Activated naive CD4-positive, alpha-beta T cell treated with anti-CD3 and anti-CD28 coated beads, Interleukin-2, amount 50 U/mL, for 24 hours (primary cell): ENCODE measurements around the gene PACSIN1.

ENCODE experiments used
- H3K27ac Mint-ChIP-seq: one replicate; pipeline ENCODE4 v1.8.0; 2021; ENCODE audit warnings: mild to moderate bottlenecking, mixed read lengths
- H3K27me3 Mint-ChIP-seq: one replicate; pipeline ENCODE4 v1.8.0; 2021; ENCODE audit warnings: mixed read lengths
- H3K36me3 Mint-ChIP-seq: one replicate; pipeline ENCODE4 v1.8.0; 2021; ENCODE audit warnings: mixed read lengths
- H3K4me1 Mint-ChIP-seq: one replicate; pipeline ENCODE4 v1.8.0; 2021; ENCODE audit warnings: mixed read lengths
- H3K4me3 Mint-ChIP-seq: one replicate; pipeline ENCODE4 v1.8.0; 2021; ENCODE audit warnings: mild to moderate bottlenecking, mixed read lengths
- H3K9me3 Mint-ChIP-seq: one replicate; pipeline ENCODE4 v1.8.0; 2021; ENCODE audit warnings: mixed read lengths

PACSIN1 gene, protein sequence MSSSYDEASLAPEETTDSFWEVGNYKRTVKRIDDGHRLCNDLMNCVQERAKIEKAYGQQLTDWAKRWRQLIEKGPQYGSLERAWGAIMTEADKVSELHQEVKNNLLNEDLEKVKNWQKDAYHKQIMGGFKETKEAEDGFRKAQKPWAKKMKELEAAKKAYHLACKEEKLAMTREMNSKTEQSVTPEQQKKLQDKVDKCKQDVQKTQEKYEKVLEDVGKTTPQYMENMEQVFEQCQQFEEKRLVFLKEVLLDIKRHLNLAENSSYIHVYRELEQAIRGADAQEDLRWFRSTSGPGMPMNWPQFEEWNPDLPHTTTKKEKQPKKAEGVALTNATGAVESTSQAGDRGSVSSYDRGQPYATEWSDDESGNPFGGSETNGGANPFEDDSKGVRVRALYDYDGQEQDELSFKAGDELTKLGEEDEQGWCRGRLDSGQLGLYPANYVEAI

DNA sequence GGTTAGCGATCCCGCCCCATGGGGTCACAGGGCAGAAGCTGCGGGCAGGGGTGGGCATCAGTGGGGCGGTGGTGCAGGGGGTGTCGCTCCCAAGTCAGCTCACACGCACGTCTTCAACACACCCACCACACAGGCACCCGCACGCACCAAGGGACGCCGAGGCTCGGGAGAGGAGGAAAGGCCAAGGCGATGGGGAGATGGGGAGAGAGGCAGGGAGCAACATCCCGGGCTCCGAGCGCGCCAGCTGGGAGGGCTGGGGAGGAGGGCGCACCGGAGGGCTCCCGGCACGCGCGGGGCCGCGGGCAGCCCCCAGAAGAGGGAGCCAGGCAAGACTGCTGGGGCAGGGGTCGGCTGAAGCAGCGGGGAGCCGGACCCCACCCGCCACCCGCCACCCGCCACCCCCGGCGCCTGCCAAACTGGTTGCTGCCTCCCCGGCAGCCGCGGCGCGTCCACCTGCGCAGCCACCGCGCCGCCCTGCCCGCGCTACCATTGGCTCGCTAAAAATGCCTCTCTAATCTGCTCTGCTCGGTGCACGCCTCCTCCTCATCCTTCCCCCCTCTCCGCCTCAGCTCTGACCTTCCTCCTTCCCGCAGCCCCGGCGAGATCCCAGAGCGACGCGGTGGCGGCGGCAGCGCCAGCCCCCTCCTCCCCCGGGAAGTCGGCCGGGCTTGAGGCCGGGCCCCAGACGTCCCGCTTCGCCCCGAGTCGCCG, at the start of gene PACSIN1:
TSS of gene PACSIN1 (plus strand) at position 546 of the 711 bp plus-strand sequence. CDS start 60,230 bp downstream, outside the sequence.
- Mint-ChIP-seq H3K9me3 (no peaks in the 10 kb centered on the region), H3K4me3 (peak within 1 kb of the TSS; percentile 47), H3K36me3 (no peaks in the 10 kb centered on the region), H3K4me1 (peaks cover 5% of the 10 kb centered on the region), H3K27me3 (peaks cover 11% of the 10 kb centered on the region), H3K27ac (no peak within 1 kb of the TSS)

DNA sequence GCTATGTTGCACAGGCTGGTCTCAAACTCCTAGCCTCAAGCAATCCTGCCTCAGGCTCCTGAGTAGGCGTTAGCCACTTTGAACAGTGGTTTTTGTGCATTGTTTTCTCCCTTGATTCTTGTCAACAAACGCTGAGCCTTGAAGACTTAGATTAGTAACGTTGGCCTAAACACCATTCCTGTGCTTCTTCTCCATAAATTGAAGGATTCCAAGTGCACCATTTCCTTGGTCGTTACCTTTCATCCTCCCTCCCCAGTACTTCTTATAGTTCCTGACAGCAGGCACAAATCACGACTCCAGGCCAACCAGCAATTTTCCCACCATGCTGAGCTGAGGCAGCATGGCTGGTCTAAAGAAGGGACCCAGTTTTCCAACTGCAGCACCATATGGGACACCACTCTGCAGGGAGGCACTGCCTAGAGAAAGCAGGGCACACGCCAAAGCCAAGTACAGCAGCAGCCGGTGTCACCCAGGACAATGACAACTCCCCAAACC, 49.0 kb upstream of the PACSIN1 start:
- no peaks in the 10 kb centered on the region for H3K9me3 Mint-ChIP-seq
- no peak overlapping the region for H3K4me3 Mint-ChIP-seq
- H3K27ac Mint-ChIP-seq, result peak overlapping the region; percentile 47
- peaks cover 20% of the 10 kb centered on the region for H3K4me1 Mint-ChIP-seq
- H3K36me3 Mint-ChIP-seq, result peaks cover 21% of the 10 kb centered on the region
- no peaks in the 10 kb centered on the region for H3K27me3 Mint-ChIP-seq

DNA sequence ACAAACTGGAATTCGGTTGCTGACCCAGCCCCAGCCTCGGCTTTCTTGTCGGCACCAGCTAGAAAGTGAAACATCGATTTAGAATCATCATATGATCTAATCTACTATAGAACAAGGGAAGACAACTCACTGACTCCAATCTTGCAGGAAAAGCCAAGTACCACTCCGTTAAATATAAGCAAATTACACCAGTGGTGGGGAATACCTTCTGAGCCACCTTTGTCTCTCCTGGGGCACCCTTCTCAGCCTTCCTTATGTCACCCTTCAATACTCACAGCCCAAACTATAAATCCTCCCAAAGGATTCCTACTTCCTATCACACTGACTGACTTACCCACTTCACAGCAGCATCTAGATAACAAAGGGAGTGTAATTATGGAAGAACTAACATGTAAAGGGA, 47.5 kb upstream of the PACSIN1 start:
- Mint-ChIP-seq H3K36me3 (peaks cover 26% of the 10 kb centered on the region), H3K27ac (peak overlapping the region; percentile 68), H3K4me3 (no peak overlapping the region), H3K4me1 (peaks cover 27% of the 10 kb centered on the region), H3K27me3 (no peaks in the 10 kb centered on the region), H3K9me3 (no peaks in the 10 kb centered on the region)

DNA sequence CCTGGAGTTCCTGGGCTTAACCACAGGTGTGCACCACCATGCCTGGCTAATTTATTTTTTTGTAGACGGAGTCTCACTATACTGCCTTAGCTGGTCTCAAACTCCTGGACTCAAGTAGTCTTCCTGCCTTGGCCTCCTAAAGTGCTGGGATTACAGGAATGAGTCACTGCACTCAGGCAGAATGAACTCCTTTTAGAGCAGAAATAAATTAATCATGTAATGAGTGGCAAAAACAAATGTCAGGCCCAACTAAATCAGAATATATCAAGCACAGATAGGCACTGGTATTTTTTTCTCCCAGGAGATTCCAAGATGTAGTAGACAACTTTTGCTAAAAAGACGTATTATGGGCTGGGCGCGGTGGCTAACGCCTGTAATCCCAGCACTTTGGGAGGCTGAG, 42.6 kb upstream of the PACSIN1 start:
- H3K36me3 Mint-ChIP-seq, result peaks cover 30% of the 10 kb centered on the region
- H3K4me1 Mint-ChIP-seq, result peaks cover 39% of the 10 kb centered on the region
- H3K27me3 Mint-ChIP-seq, result no peaks in the 10 kb centered on the region
- H3K9me3 Mint-ChIP-seq, result no peaks in the 10 kb centered on the region
- peak overlapping the region; percentile 62 for H3K27ac Mint-ChIP-seq
- H3K4me3 Mint-ChIP-seq, result peak overlapping the region; percentile 98

DNA sequence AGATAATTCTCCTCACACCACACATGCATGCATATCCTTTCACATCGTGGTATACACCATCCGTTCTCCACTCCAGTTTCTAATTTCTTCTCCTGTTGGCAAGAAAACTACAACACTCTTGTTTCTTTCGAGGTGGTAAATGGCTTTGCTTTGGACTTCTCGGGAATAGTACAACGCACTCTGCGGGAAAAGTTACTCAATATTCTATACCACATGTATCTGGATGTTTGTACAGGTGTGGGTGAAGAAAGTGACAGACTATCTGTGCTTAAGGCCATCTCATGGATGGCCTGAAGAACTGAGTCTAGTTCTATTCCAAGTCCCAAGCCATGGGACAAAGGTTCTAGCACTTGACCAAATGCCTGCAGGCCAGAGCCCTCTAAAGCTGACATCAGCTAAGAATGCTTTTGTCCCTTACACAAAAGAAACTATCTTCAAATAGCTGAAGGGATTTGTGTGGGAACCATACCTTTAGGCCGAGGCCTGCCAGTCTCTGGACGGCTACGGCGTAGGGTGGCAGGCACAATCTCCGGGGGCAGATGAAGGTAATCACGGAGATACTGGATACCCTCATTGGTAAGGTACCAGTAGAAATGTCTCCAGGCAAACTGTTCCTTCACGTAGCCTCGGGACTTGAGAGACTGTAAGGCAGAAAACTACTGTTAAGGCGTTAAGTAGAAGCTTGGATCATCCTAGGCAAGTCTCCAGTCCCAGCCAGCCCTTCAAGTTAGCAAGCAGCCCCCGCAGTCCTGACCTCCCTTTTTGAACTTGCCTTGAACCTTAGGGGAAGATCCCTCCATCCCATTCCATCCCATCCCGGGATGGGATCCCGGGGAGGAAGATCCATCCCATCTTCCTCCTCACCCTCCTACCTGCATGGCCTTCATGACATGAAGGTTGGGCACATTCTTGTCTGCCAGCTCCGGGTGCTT, 41.4 kb upstream of the PACSIN1 start:
- Mint-ChIP-seq H3K27ac (peak overlapping the region; percentile 100), H3K9me3 (no peaks in the 10 kb centered on the region), H3K4me1 (peaks cover 39% of the 10 kb centered on the region), H3K4me3 (peak overlapping the region; percentile 98), H3K27me3 (no peaks in the 10 kb centered on the region), H3K36me3 (peaks cover 26% of the 10 kb centered on the region)

DNA sequence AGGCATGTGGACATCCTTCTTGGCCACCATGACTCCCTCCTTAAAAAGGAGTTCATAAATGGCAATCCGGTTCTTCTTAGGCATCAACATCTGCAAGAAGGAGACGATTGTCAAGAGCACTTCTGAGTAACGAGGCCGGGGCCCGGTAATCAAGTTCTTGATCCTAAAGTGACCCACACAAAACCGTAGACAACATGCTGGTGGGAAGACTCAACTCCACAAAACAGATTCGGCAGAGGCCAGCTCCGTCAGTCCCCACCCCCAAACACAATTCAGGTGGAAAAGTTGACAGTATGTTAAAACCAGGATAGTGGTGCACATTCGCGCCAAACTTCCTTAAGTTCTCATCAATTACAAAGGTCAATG, 40.8 kb upstream of the PACSIN1 start:
- no peaks in the 10 kb centered on the region for H3K9me3 Mint-ChIP-seq
- peak overlapping the region; percentile 100 for H3K27ac Mint-ChIP-seq
- H3K36me3 Mint-ChIP-seq, result peaks cover 24% of the 10 kb centered on the region
- no peaks in the 10 kb centered on the region for H3K27me3 Mint-ChIP-seq
- peaks cover 37% of the 10 kb centered on the region for H3K4me1 Mint-ChIP-seq
- H3K4me3 Mint-ChIP-seq, result peak overlapping the region; percentile 98

DNA sequence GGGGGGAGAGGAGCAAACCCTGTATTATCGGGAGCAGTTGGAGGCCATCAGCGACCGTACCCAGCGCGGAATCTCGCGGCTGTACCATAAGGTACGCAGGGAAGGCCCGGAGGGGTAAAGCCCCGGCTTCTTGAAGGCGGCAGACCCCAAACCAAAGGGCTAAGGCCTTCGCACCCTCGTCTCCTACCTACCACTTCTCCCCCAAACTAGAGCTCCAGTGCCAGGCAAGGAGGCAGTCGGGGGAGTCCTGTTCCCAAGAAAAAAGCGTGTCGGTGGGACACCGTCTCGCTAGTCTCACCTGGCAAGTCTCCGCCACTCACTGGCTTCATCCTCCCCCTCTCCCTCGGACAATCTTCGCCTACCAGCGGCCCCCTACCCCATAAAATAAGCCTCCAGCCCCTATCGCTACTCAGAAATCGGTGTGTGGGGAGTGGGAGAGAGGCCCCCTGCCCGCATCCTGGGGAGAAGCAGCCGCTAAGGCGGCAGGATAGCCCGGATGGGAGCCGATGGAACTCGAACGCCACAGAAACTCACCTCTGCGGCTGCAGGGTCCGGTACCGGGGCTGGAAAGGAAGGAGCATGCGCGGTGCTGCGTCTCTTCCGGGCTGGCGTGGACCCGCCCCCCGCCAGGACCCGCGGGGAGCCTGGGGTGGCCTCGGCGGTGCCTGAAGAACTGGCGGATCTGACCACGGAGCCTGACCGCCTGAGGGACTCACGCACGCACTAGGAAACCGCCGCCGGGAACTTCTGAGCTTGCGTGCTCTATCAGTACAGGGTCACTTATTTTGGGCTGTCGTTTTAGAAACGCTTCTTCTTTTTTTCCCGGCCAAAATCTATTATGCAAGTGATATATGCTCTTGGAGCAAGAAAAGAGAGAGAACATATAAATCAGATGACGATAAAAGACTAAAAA, 40.1 kb upstream of the PACSIN1 start, which contains the start of gene RPS10:
TSS of gene RPS10 (minus strand) at position 572 of the 913 bp plus-strand sequence. CDS start 848 bp downstream, outside the sequence.
- peak within 1 kb of the TSS; percentile 100 for H3K27ac Mint-ChIP-seq
- no peaks in the 10 kb centered on the region for H3K27me3 Mint-ChIP-seq
- H3K4me3 Mint-ChIP-seq, result peak within 1 kb of the TSS; percentile 98
- H3K4me1 Mint-ChIP-seq, result peaks cover 36% of the 10 kb centered on the region
- no peaks in the 10 kb centered on the region for H3K9me3 Mint-ChIP-seq
- peaks cover 24% of the 10 kb centered on the region for H3K36me3 Mint-ChIP-seq

DNA sequence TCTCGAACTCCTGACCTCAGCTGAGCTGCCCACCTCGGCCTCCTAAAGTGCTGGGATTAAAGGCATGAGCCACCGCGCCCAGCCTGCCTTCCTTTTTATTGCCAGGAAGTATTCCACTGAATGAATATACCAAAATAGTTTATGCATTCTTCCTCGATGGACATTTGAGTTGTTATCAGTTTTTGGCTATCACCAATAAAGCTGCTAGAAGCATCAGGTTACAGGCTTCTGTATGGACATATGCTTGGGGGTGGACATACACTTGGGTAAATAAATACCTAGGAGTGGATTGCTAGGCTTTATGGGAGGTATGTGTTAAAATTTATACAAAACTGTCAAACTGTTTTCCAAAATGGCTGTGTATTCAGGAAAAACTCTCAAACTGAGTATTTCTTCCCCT, 30.0 kb upstream of the PACSIN1 start:
- Mint-ChIP-seq H3K27me3 (no peaks in the 10 kb centered on the region), H3K27ac (no peak overlapping the region), H3K36me3 (no peaks in the 10 kb centered on the region), H3K9me3 (no peaks in the 10 kb centered on the region), H3K4me3 (no peak overlapping the region), H3K4me1 (no peaks in the 10 kb centered on the region)

DNA sequence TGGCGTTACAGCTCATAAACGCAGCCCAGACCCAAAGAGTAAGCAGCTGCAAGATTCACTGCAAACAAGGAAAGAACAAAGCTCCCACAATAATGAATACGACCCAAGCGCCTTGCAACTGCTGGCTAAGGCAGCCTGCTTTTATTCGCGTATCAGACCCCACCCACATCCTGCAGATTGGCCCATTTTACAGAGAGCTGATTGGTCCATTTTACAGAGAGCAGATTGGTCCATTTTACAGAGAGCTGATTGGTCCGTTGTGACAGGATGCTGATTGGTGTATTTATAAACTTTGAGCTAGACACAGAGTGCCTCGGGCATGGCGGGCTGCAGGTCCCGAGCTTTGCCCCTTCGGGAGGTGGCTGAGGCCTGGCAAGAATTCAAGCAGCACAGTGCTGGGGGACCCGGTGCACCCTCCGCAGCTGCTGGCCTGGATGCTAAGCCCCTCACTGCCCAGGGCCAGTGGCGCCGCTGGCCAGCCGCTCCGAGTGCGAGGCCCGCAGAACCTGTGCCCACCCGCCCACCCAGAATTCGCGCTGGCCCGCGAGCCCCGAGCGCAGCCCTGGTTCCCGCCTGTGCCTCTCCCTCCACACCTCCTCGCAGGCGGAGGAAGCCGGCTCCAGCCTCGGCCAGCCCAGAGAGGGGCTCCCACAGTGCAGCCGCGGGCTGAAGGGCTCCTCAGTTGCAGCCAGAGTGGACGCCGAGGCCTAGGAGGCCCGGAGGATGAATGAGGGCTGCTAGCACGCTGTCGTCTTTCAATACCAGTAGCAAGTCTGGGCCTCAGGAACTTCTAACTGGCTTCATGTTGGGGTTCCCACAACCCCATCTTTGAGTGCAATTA, 28.9 kb upstream of the PACSIN1 start:
- Mint-ChIP-seq H3K27me3 (no peaks in the 10 kb centered on the region), H3K27ac (no peak overlapping the region), H3K36me3 (no peaks in the 10 kb centered on the region), H3K4me1 (no peaks in the 10 kb centered on the region), H3K9me3 (no peaks in the 10 kb centered on the region), H3K4me3 (no peak overlapping the region)

DNA sequence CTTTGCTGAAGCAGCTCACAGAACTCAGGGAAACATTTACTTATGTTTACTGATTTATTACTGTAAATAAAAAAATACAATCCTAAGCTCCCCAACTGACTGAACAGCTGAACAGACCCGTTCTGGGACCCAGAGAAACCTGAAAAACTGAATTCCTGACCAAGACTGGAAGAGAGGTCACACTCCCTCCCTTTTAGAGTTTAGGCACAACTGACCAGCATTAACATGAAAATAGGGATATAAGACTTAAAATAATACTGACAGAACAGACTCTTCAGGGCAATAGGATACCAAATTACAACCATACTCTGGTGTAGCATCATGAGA, 28.3 kb upstream of the PACSIN1 start:
- no peaks in the 10 kb centered on the region for H3K36me3 Mint-ChIP-seq
- no peaks in the 10 kb centered on the region for H3K4me1 Mint-ChIP-seq
- no peaks in the 10 kb centered on the region for H3K9me3 Mint-ChIP-seq
- no peak overlapping the region for H3K27ac Mint-ChIP-seq
- no peaks in the 10 kb centered on the region for H3K27me3 Mint-ChIP-seq
- no peak overlapping the region for H3K4me3 Mint-ChIP-seq

DNA sequence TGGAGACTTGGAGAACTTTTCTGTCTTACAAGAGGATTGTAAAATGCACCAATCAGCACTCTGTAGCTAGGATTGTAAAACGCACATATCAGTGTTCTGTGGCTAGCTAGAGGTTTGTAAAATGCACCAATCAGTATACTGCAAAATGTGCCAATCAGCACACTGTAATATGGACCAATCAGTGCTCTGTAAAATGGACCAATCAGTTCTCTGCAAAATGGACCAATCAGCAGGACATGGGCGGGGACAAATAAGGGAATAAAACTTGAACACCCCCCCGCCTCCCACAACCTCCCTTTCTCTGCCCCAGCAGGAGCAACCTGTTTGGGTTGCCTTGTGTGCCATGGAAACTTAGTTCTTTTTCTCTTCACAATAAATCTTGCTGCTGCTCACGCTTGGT, 27.2 kb upstream of the PACSIN1 start:
- no peaks in the 10 kb centered on the region for H3K4me1 Mint-ChIP-seq
- no peaks in the 10 kb centered on the region for H3K36me3 Mint-ChIP-seq
- H3K9me3 Mint-ChIP-seq, result no peaks in the 10 kb centered on the region
- H3K4me3 Mint-ChIP-seq, result no peak overlapping the region
- H3K27me3 Mint-ChIP-seq, result no peaks in the 10 kb centered on the region
- H3K27ac Mint-ChIP-seq, result no peak overlapping the region

DNA sequence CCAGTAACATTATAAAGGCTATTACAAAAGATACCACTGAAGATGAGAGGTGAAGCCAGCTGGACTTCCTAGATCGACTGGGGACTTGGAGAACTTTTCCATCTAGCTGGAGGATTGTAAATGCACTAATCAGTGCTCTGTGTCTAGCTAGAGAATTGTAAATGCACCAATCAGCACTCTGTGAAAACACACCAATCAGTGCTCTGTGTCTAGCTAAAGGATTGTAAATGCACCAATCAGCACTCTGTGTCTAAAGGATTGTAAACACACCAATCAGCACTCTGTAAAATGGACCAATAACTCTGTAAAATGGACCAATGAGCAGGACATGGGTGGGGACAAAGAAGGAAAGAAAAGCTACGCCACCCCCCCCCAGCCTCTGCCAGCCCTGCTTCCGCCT, 26.4 kb upstream of the PACSIN1 start:
- Mint-ChIP-seq H3K4me1 (no peaks in the 10 kb centered on the region), H3K4me3 (no peak overlapping the region), H3K36me3 (no peaks in the 10 kb centered on the region), H3K9me3 (no peaks in the 10 kb centered on the region), H3K27ac (peak overlapping the region; percentile 8), H3K27me3 (no peaks in the 10 kb centered on the region)

DNA sequence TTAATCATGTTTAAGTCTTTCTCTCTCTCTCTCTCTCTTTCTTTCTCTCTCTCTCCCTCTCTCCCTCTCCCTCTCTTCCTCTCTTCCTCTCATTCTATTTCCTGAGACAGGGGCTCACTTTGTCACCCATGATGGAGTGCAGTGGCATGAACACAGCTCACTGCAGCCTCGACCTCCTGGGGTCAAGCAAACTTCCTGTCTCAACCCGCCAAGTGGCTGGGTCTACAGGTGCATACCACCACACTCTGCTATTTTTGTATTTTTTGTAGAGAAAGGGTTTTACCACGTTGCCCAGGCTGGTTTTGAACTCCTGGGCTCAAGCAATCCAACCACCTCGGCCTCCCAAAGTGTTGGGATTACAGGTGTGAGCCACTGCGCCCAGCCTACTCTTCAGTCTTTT, 24.4 kb upstream of the PACSIN1 start:
- Mint-ChIP-seq H3K36me3 (no peaks in the 10 kb centered on the region), H3K9me3 (no peaks in the 10 kb centered on the region), H3K27me3 (no peaks in the 10 kb centered on the region), H3K4me1 (no peaks in the 10 kb centered on the region), H3K4me3 (no peak overlapping the region), H3K27ac (no peak overlapping the region)

DNA sequence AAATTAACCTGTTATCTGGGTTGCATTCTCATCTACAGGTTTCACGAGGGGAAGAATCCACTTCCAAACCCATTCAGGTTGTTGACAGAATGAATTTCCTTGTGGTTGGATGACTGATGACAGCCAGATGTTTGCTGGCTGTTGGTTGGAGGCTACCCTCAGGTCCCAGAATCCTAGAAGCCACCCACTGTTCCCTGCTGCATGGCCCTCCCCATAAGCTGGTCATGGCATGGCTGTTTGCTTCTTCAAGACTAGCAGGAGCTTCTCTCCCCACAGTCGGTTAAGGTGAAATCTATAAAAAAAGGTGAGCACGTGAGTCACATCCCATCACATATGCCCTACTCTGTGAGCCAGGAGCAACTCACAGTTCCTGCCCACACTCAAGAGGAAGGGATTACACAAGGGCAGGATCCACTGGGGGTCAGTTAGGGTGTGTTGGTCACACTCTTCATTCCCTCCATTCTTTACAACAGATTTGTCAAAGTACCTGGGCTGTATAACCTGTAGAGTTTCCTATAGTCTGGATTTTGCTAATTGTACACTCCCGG, 20.5 kb upstream of the PACSIN1 start:
- H3K4me1 Mint-ChIP-seq, result no peaks in the 10 kb centered on the region
- no peaks in the 10 kb centered on the region for H3K27me3 Mint-ChIP-seq
- H3K4me3 Mint-ChIP-seq, result no peak overlapping the region
- no peak overlapping the region for H3K27ac Mint-ChIP-seq
- no peaks in the 10 kb centered on the region for H3K9me3 Mint-ChIP-seq
- no peaks in the 10 kb centered on the region for H3K36me3 Mint-ChIP-seq
